Nephron (organoid): Measurements from ENCODE around the gene HPS3.

Experiments used
- H3K27ac Mint-ChIP-seq, 3 experiments: 2 replicates each; pipeline ENCODE4 v1.8.0; 2020; ENCODE audit warnings: mixed read lengths in 3 of 3, mild to moderate bottlenecking in 2 of 3, moderate library complexity in 1 of 3
- H3K27me3 Mint-ChIP-seq: 2 replicates; pipeline ENCODE4 v1.8.0; 2021; ENCODE audit warnings: low read depth, mild to moderate bottlenecking, moderate library complexity, mixed read lengths
- H3K36me3 Mint-ChIP-seq: 2 replicates; pipeline ENCODE4 v1.8.0; 2020; ENCODE audit warnings: low read depth, mixed read lengths
- H3K4me1 Mint-ChIP-seq: 2 replicates; pipeline ENCODE4 v1.8.0; 2020; ENCODE audit warnings: mixed read lengths
- H3K4me3 Mint-ChIP-seq, 3 experiments: 2 replicates each; pipeline ENCODE4 v1.8.0; 2020; ENCODE audit warnings: mild to moderate bottlenecking in 3 of 3, mixed read lengths in 3 of 3, moderate library complexity in 2 of 3
- H3K9me3 Mint-ChIP-seq: 2 replicates; pipeline ENCODE4 v1.8.0; 2020; ENCODE audit warnings: mixed read lengths
- TF ChIP-seq, protein P1 (sequence below), 3 experiments: fragments of 200-600 bp; sonication (generic); IDR thresholded peaks; one replicate each; pipeline ENCODE4 v1.5.0; 2021; ENCODE audit warnings: antibody characterized with exemption in 3 of 3; ENCODE audit not compliant: unreplicated experiment in 3 of 3

Gene HPS3

DNA sequence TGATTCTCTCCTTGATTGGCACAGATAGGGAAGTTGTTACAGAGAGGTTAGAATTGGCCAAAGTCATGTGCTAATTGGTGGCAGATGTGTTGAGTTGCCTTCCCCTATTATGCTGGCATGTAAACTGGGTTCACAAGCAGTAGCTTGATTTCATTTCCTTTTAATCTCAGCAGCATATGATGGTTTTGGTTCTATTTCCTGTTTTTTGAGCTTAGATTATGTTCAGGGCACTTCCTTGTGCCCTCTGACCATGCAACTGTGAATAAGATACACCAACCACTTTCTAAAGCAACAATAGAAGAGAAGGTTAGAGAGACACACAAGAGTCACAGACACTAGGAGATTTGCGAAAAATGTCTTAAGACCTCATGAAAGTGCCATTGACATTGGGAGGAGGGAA, 16.5 kb downstream of the HPS3 start:
- H3K36me3 Mint-ChIP-seq: peaks cover 39% of the 10 kb centered on the region

DNA sequence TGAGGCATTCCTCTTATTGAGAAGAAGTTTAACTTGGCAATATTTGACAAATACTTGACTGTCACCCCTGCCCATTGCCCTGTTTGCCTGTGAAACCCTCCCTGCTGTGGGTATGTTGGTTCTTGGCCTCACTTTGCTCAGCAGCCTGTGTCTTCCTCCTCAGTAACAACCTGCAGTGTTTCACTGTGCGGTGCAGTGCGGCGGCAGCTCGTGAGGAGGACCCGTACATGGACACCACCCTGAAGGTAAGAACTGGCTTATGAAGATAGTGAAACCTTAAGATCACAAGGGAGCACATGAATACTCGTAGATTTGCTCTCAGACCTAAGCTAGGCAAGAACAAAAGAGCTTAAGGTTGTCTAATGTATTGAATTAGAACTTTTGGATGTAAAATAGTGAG, 21.0 kb downstream of the HPS3 start:
- no peaks in the 10 kb centered on the region for H3K9me3 Mint-ChIP-seq
- H3K27me3 Mint-ChIP-seq: no peaks in the 10 kb centered on the region
- H3K36me3 Mint-ChIP-seq: peaks cover 26% of the 10 kb centered on the region
- H3K27ac Mint-ChIP-seq: no peak overlapping the region
- TF ChIP-seq, protein P1, sequence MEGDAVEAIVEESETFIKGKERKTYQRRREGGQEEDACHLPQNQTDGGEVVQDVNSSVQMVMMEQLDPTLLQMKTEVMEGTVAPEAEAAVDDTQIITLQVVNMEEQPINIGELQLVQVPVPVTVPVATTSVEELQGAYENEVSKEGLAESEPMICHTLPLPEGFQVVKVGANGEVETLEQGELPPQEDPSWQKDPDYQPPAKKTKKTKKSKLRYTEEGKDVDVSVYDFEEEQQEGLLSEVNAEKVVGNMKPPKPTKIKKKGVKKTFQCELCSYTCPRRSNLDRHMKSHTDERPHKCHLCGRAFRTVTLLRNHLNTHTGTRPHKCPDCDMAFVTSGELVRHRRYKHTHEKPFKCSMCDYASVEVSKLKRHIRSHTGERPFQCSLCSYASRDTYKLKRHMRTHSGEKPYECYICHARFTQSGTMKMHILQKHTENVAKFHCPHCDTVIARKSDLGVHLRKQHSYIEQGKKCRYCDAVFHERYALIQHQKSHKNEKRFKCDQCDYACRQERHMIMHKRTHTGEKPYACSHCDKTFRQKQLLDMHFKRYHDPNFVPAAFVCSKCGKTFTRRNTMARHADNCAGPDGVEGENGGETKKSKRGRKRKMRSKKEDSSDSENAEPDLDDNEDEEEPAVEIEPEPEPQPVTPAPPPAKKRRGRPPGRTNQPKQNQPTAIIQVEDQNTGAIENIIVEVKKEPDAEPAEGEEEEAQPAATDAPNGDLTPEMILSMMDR (IDR thresholded peaks at IDR 0.05; ENCODE audit: unreplicated experiment in 3 of 3): no peak
- no peaks in the 10 kb centered on the region for H3K4me1 Mint-ChIP-seq
- H3K4me3 Mint-ChIP-seq: no peak overlapping the region

More for the DNA sequence above, 16.5 kb downstream of the HPS3 start:
- no peak overlapping the region for H3K4me3 Mint-ChIP-seq
- TF ChIP-seq, protein P1 (IDR thresholded peaks at IDR 0.05; ENCODE audit: unreplicated experiment in 3 of 3): no peak
- H3K27me3 Mint-ChIP-seq: no peaks in the 10 kb centered on the region
- H3K4me1 Mint-ChIP-seq: no peaks in the 10 kb centered on the region
- H3K9me3 Mint-ChIP-seq: no peaks in the 10 kb centered on the region
- H3K27ac Mint-ChIP-seq: no peak overlapping the region

DNA sequence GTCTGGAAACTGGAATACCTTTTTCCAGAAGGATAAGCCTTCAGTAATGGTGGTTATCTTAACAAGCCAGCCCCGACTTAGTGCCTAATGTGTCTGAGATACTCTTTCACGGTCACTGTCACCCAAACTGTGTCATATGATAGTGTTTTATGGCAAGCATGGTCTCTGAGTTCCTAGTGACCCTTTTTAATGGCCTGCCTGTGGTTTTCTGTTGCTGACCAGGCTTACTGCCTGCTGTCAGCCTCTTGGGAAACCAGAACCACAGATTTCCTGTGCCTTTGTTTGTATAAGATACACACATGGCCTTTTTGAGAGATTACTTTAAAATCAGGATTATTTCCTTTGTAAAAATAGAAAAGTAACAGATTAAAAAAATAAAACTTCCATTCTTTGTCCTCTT, 22.4 kb downstream of the HPS3 start:
- Mint-ChIP-seq H3K36me3 (peaks cover 34% of the 10 kb centered on the region), H3K27ac (peak overlapping the region in 2 of 3 experiments; percentile 23 to 75), H3K4me3 (no peak overlapping the region), H3K9me3 (no peaks in the 10 kb centered on the region), H3K4me1 (no peaks in the 10 kb centered on the region), H3K27me3 (no peaks in the 10 kb centered on the region)
- TF ChIP-seq, protein P1 (IDR thresholded peaks at IDR 0.05; ENCODE audit: unreplicated experiment in 3 of 3): no peak

DNA sequence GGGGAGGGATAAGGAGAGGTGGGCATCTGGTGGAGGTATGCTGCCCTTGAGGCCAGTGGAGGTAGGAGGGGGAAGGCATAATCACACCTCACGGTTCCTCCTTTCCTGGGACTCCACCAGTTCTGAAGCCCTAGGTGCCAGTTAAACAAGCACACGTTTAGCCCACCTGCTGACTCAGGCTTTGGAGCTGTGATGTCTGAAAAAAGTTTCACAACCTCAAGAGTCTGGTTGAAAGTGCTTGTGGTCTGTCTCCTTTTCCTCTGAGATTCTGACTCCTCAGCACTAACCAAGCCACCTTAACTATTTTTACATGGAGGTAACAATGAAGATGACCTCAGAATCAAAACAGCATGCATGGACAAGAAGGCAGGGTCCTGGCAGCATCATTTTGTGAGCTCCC, 23.0 kb downstream of the HPS3 start:
- TF ChIP-seq, protein P1 (IDR thresholded peaks at IDR 0.05; ENCODE audit: unreplicated experiment in 3 of 3): no peak
- H3K36me3 Mint-ChIP-seq: peaks cover 38% of the 10 kb centered on the region
- H3K4me1 Mint-ChIP-seq: no peaks in the 10 kb centered on the region
- no peaks in the 10 kb centered on the region for H3K27me3 Mint-ChIP-seq
- no peak overlapping the region for H3K4me3 Mint-ChIP-seq
- H3K9me3 Mint-ChIP-seq: no peaks in the 10 kb centered on the region
- peak overlapping the region in 1 of 3 experiments; percentile 23 for H3K27ac Mint-ChIP-seq

DNA sequence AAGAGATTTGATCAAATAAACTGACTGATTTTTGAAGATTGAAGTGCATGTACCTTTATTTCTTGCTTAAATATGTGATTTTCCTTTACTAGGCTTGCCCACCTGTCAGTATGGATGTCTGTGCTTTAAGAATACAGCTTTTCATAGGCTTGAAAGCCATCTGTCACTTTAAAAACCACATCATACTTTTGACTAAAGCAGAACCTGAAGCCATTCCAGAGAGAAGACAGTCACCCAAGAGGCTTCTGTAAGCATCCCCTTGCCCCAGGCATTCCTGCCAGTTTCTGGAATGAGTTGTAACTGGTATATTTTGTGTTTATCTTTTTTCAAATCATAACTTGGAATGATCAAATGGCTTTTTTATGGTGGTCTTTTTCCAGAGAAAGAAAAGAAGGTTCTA, 24.0 kb downstream of the HPS3 start:
- Mint-ChIP-seq H3K9me3 (no peaks in the 10 kb centered on the region), H3K27me3 (no peaks in the 10 kb centered on the region), H3K27ac (no peak overlapping the region), H3K36me3 (peaks cover 44% of the 10 kb centered on the region), H3K4me1 (no peaks in the 10 kb centered on the region), H3K4me3 (no peak overlapping the region)
- TF ChIP-seq, protein P1 (IDR thresholded peaks at IDR 0.05; ENCODE audit: unreplicated experiment in 3 of 3): no peak

DNA sequence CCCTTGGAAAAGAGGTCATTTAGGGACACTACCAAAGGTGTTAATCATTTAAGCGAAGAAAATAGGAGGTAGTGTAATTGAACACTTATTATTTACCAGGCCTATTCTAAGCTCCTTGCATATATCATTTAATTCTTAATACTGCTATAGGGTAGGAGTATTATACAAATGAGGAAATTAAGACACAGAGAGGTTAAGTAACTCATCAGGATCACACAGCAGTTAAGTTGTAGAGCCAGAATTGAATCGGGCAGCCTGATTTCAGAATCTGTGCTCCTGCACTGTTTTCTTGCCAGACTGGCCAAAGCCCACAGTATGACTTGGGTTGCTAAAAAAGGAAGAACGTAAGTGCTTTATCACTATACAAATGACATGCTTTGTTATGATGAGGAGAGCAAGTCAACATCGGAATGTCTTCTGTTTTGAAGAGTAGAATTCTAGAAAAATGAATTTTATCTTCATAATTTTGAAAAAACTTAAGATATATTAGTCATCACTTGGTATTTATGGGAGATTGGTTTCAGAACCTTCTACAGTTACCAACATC, 31.4 kb downstream of the HPS3 start:
- peaks cover 58% of the 10 kb centered on the region for H3K36me3 Mint-ChIP-seq
- TF ChIP-seq, protein P1 (IDR thresholded peaks at IDR 0.05; ENCODE audit: unreplicated experiment in 3 of 3): no peak
- H3K9me3 Mint-ChIP-seq: no peaks in the 10 kb centered on the region
- H3K4me3 Mint-ChIP-seq: no peak overlapping the region
- no peaks in the 10 kb centered on the region for H3K4me1 Mint-ChIP-seq
- H3K27ac Mint-ChIP-seq: no peak overlapping the region
- H3K27me3 Mint-ChIP-seq: no peaks in the 10 kb centered on the region
